Neutrophil (primary cell): ENCODE measurements around the gene SHF.
"Not testable (repeated sequence)": the region's sequence is repeated elsewhere in the genome, so short reads cannot be mapped to it uniquely, and the experiment has no call there.

ENCODE experiments used
- H3K27ac ChIP-seq: fragments of 200-600 bp; sonication (generic); 2 replicates; pipeline ENCODE4 v1.5.1; 2016; ENCODE audit warnings: mild to moderate bottlenecking, moderate library complexity
- H3K27me3 ChIP-seq: fragments of 200-600 bp; sonication (generic); 2 replicates; pipeline ENCODE4 v1.6.0; 2016; ENCODE audit warnings: mild to moderate bottlenecking
- H3K36me3 ChIP-seq: fragments of 200-600 bp; sonication (generic); 2 replicates; pipeline ENCODE4 v1.5.1; 2017
- H3K4me1 ChIP-seq, 2 experiments: fragments of 200-600 bp in 1 of 2; sonication (generic) in 1 of 2; 1 replicate in 1 of 2; 2 replicates in 1 of 2; pipeline versions ENCODE4 v1.5.1 to v1.6.1; 2013 to 2016; ENCODE audit warnings: low read depth in 1 of 2, low read length in 1 of 2, mild to moderate bottlenecking in 1 of 2, moderate library complexity in 1 of 2; ENCODE audit not compliant: control insufficient read depth in 1 of 2, insufficient read depth in 1 of 2
- H3K4me3 ChIP-seq, 2 experiments: fragments of 200-600 bp in 1 of 2; sonication (generic) in 1 of 2; 1 replicate in 1 of 2; 2 replicates in 1 of 2; pipeline ENCODE4 v1.5.1; 2013 to 2016; ENCODE audit warnings: low read depth in 1 of 2, low read length in 1 of 2, mild to moderate bottlenecking in 1 of 2, moderate library complexity in 1 of 2
- H3K9me3 ChIP-seq: fragments of 200-600 bp; sonication (generic); 2 replicates; pipeline ENCODE4 v1.5.1; 2016
- CTCF ChIP-seq: fragments of 200-600 bp; sonication (generic); IDR thresholded peaks from 2 replicates; pipeline ENCODE4 v1.5.1; 2016; ENCODE audit warnings: antibody characterized with exemption

Gene SHF

GRCh38 chr15:45139770-45140169 lies 48.0 kb downstream of the SHF start:
- Histone ChIP-seq H3K27ac (no peak overlapping the region), H3K4me3 (no peak overlapping the region), H3K27me3 (peaks cover 33% of the 10 kb centered on the region), H3K4me1 (peaks cover 0 to 6% of the 10 kb centered on the region in 2 experiments), H3K9me3 (no peaks in the 10 kb centered on the region), H3K36me3 (no peaks in the 10 kb centered on the region)
- TF ChIP-seq CTCF: no peak

- H3K27me3 ChIP-seq: peaks cover 40% of the 10 kb centered on the region
- H3K4me3 ChIP-seq: no peak overlapping the region
- H3K9me3 ChIP-seq: no peaks in the 10 kb centered on the region
- H3K4me1 ChIP-seq: peaks cover 0 to 7% of the 10 kb centered on the region in 2 experiments
- no peaks in the 10 kb centered on the region for H3K36me3 ChIP-seq
- H3K27ac ChIP-seq: no peak overlapping the region
- no peak for TF ChIP-seq CTCF
Observed at GRCh38 chr15:45138814-45139765, 48.7 kb downstream of the SHF start.

- Histone ChIP-seq H3K27ac (no peak overlapping the region), H3K27me3 (peaks cover 54% of the 10 kb centered on the region), H3K4me3 (no peak overlapping the region)
Observed at GRCh38 chr15:45137703-45138102, 50.1 kb downstream of the SHF start.

GRCh38 chr15:45136378-45136764 lies 51.4 kb downstream of the SHF start:
- no peak overlapping the region for H3K27ac ChIP-seq
- H3K4me3 ChIP-seq: no peak overlapping the region
- H3K36me3 ChIP-seq: no peaks in the 10 kb centered on the region
- H3K9me3 ChIP-seq: no peaks in the 10 kb centered on the region
- H3K4me1 ChIP-seq: peaks cover 0 to 7% of the 10 kb centered on the region in 2 experiments
- no peak for TF ChIP-seq CTCF
- H3K27me3 ChIP-seq: peaks cover 67% of the 10 kb centered on the region

More at GRCh38 chr15:45137703-45138102, 50.1 kb downstream of the SHF start:
- Histone ChIP-seq H3K36me3 (no peaks in the 10 kb centered on the region), H3K4me1 (peaks cover 0 to 7% of the 10 kb centered on the region in 2 experiments), H3K9me3 (no peaks in the 10 kb centered on the region)
- TF ChIP-seq CTCF: no peak

- not testable (repeated sequence) for H3K4me1 ChIP-seq, H3K27ac ChIP-seq, H3K9me3 ChIP-seq, H3K36me3 ChIP-seq, H3K4me3 ChIP-seq
- peaks cover 73% of the 10 kb centered on the region for H3K27me3 ChIP-seq
Observed at GRCh38 chr15:45135705-45136377, 51.9 kb downstream of the SHF start.
